ENCODE data around the gene NRAP. TPM values are rescaled to one million over a fixed set of nuclear protein-coding genes. Genes with fewer than 3 reads are reported as not detected.

The NRAP gene
- total RNA-seq, 1 experiment from 2014 or later = not detected

DNA sequence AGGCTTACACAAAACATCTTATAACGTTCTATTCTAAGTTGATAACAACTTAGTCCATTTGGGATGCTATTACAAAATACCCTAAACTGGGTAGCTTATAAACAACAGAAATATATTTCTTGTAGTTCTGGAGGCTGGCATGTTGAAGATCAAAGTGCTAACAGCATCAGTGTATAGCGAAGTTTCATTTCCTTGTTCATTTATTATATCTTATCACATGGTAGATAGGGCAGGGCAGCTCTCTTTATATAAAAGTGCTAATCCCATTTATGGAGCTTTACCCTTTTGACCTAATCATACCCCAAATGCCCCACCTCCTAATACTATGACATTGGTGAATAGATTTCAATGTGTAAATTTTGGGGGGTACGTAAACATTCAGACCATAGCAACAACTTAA is 22.2 kb upstream of the NRAP start:
- Histone ChIP-seq H3K4ac (ENCODE audit: low read depth, low read length) (no peak overlapping the region), H3K79me1 (ENCODE audit: insufficient read depth, low read depth, low read length, poor library complexity, severe bottlenecking) (no peaks in the 10 kb centered on the region), H3T11ph (ENCODE audit: low read length) (no peak overlapping the region), H4K20me1 (ENCODE audit: control insufficient read depth, insufficient read depth, insufficient read length) (no peaks in the 10 kb centered on the region), H4K91ac (ENCODE audit: insufficient read length, low read depth, low read length) (no peak overlapping the region), H3K27ac (ENCODE audit: insufficient read length, low read depth, low read length) (no peak overlapping the region), H3K14ac (ENCODE audit: insufficient read depth, low read length) (no peak overlapping the region), H2BK5ac (ENCODE audit: insufficient read length, low read length) (no peak overlapping the region), H3K9ac (ENCODE audit: extremely low read depth, insufficient read length, low read length) (no peak overlapping the region), H4K5ac (ENCODE audit: insufficient read length, low read depth, low read length) (no peak overlapping the region), H2BK12ac (ENCODE audit: insufficient read length, low read depth, low read length) (no peak overlapping the region), H3K23ac (ENCODE audit: insufficient read length, low read depth, low read length) (no peak overlapping the region), H2BK20ac (ENCODE audit: low read depth, low read length, poor library complexity, severe bottlenecking) (no peak overlapping the region), H2AFZ (ENCODE audit: low read length) (no peak overlapping the region), H3K79me2 (ENCODE audit: insufficient read depth, low read length) (no peaks in the 10 kb centered on the region; the same call in 1 of the 2 replicates), H3K4me1 (ENCODE audit: insufficient read depth, low read length) (no peaks in the 10 kb centered on the region; the same call in 1 of the 2 replicates), H4K8ac (replicated peaks; ENCODE audit: insufficient read length, low read depth, low read length) (no peak overlapping the region), H2AK5ac (ENCODE audit: insufficient read length, low read length) (no peak overlapping the region), H3K18ac (ENCODE audit: insufficient read length, low read depth, low read length) (no peak overlapping the region), H3K27me3 (ENCODE audit: insufficient read depth, low read length) (no peaks in the 10 kb centered on the region), H3K56ac (ENCODE audit: insufficient read length, low read depth, low read length) (no peak overlapping the region), H2BK15ac (ENCODE audit: low read depth, low read length) (no peak overlapping the region), H3K4me2 (ENCODE audit: insufficient read depth, insufficient read length, low read length) (no peak overlapping the region), H3K9me3 (ENCODE audit: control insufficient read depth, low read depth, low read length) (no peaks in the 10 kb centered on the region), H2BK120ac (ENCODE audit: low read depth, low read length, poor library complexity, severe bottlenecking) (no peak overlapping the region), H3K23me2 (ENCODE audit: insufficient read length, low read depth, low read length, poor library complexity, severe bottlenecking) (no peaks in the 10 kb centered on the region)
- peaks cover 7 to 18% of the 10 kb centered on the region in 2 experiments for H3K9me3 Mint-ChIP-seq
- WGBS (ENCODE audit: extremely low coverage, insufficient read length, low lambda C conversion rate) = no CpG with 5 or more reads among the region's 3 CpGs
- no peak overlapping the region for H3K27ac Mint-ChIP-seq
- DNase-seq = no peak
- H3K27me3 Mint-ChIP-seq (ENCODE audit: low read depth) = peaks cover 4% of the 10 kb centered on the region
- H3K4me3 Mint-ChIP-seq = no peak overlapping the region
- peaks cover 9 to 17% of the 10 kb centered on the region in 2 experiments for H3K4me1 Mint-ChIP-seq
- H3K36me3 Mint-ChIP-seq (ENCODE audit: insufficient read depth in 1 of 3, low read depth in 3 of 3) = peaks cover 2 to 19% (median 18%) of the 10 kb centered on the region in 3 experiments; a peak in 4 of 7 replicates
- TF ChIP-seq, protein P1, sequence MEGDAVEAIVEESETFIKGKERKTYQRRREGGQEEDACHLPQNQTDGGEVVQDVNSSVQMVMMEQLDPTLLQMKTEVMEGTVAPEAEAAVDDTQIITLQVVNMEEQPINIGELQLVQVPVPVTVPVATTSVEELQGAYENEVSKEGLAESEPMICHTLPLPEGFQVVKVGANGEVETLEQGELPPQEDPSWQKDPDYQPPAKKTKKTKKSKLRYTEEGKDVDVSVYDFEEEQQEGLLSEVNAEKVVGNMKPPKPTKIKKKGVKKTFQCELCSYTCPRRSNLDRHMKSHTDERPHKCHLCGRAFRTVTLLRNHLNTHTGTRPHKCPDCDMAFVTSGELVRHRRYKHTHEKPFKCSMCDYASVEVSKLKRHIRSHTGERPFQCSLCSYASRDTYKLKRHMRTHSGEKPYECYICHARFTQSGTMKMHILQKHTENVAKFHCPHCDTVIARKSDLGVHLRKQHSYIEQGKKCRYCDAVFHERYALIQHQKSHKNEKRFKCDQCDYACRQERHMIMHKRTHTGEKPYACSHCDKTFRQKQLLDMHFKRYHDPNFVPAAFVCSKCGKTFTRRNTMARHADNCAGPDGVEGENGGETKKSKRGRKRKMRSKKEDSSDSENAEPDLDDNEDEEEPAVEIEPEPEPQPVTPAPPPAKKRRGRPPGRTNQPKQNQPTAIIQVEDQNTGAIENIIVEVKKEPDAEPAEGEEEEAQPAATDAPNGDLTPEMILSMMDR (conservative IDR thresholded peaks at IDR 0.05) = no peak

All from H9 (cell line).